ENCODE data around the gene MEI4. TPM values are rescaled to one million over a fixed set of nuclear protein-coding genes. Genes with fewer than 3 reads are reported as not detected.

MEI4 gene
- total RNA-seq, 1 donor from 2014 or later, result 1.5 TPM

GRCh38 chr6:77656999-77657764 is 4.3 kb downstream of the MEI4 start:
- H3K27me3 Mint-ChIP-seq (ENCODE audit: low read depth), result peaks cover 7% of the 10 kb centered on the region
- no peak overlapping the region for H3K4me3 Mint-ChIP-seq
- no peaks in the 10 kb centered on the region for H3K9me3 Mint-ChIP-seq
- H3K36me3 Mint-ChIP-seq, result no peaks in the 10 kb centered on the region
- H3K27ac Mint-ChIP-seq, result no peak overlapping the region
- TF ChIP-seq CTCF (IDR thresholded peaks at IDR 0.05; ENCODE audit: unreplicated experiment), result no peak
- peaks cover 6% of the 10 kb centered on the region for H3K4me1 Mint-ChIP-seq
- no peak for DNase-seq (ENCODE audit: low spot score in 2 of 2, unreplicated experiment in 2 of 2)

GRCh38 chr6:77666340-77666739 is 13.5 kb downstream of the MEI4 start:
- peaks cover 7% of the 10 kb centered on the region for H3K27me3 Mint-ChIP-seq (ENCODE audit: low read depth)
- H3K4me1 Mint-ChIP-seq, result no peaks in the 10 kb centered on the region
- H3K27ac Mint-ChIP-seq, result no peak overlapping the region
- no peaks in the 10 kb centered on the region for H3K36me3 Mint-ChIP-seq
- no peak for DNase-seq (ENCODE audit: low spot score in 2 of 2, unreplicated experiment in 2 of 2)
- TF ChIP-seq CTCF (IDR thresholded peaks at IDR 0.05; ENCODE audit: unreplicated experiment), result no peak
- no peaks in the 10 kb centered on the region for H3K9me3 Mint-ChIP-seq
- no peak overlapping the region for H3K4me3 Mint-ChIP-seq

- peaks cover 4% of the 10 kb centered on the region for H3K4me1 Mint-ChIP-seq
- H3K4me3 Mint-ChIP-seq, result no peak overlapping the region
- H3K9me3 Mint-ChIP-seq, result no peaks in the 10 kb centered on the region
- no peaks in the 10 kb centered on the region for H3K36me3 Mint-ChIP-seq
- no peak for TF ChIP-seq CTCF (IDR thresholded peaks at IDR 0.05; ENCODE audit: unreplicated experiment)
- H3K27me3 Mint-ChIP-seq (ENCODE audit: low read depth), result peaks cover 7% of the 10 kb centered on the region
- no peak overlapping the region for H3K27ac Mint-ChIP-seq
- no peak for DNase-seq (ENCODE audit: low spot score in 2 of 2, unreplicated experiment in 2 of 2)
Measured at GRCh38 chr6:77666846-77667245, 14.0 kb downstream of the MEI4 start.

GRCh38 chr6:77669913-77670312 is 17.1 kb downstream of the MEI4 start:
- no peak overlapping the region for H3K27ac Mint-ChIP-seq
- no peak for TF ChIP-seq CTCF (IDR thresholded peaks at IDR 0.05; ENCODE audit: unreplicated experiment)
- no peaks in the 10 kb centered on the region for H3K9me3 Mint-ChIP-seq
- H3K36me3 Mint-ChIP-seq, result no peaks in the 10 kb centered on the region
- H3K4me3 Mint-ChIP-seq, result no peak overlapping the region
- H3K4me1 Mint-ChIP-seq, result peaks cover 6% of the 10 kb centered on the region
- DNase-seq (ENCODE audit: low spot score in 2 of 2, unreplicated experiment in 2 of 2), result no peak
- H3K27me3 Mint-ChIP-seq (ENCODE audit: low read depth), result peaks cover 5% of the 10 kb centered on the region

- no peaks in the 10 kb centered on the region for H3K27me3 Mint-ChIP-seq (ENCODE audit: low read depth)
- peaks cover 14% of the 10 kb centered on the region for H3K4me1 Mint-ChIP-seq
- H3K4me3 Mint-ChIP-seq, result no peak overlapping the region
- no peaks in the 10 kb centered on the region for H3K9me3 Mint-ChIP-seq
- no peak for DNase-seq (ENCODE audit: low spot score in 2 of 2, unreplicated experiment in 2 of 2)
- H3K27ac Mint-ChIP-seq, result no peak overlapping the region
- no peaks in the 10 kb centered on the region for H3K36me3 Mint-ChIP-seq
- no peak for TF ChIP-seq CTCF (IDR thresholded peaks at IDR 0.05; ENCODE audit: unreplicated experiment)
Measured at GRCh38 chr6:77674211-77674610, 21.4 kb downstream of the MEI4 start.
